GM12878 (cell line): Measurements from ENCODE around the gene PRKACG.

Experiments used
- EGR1 ChIP-seq, 2 experiments: IDR thresholded peaks; 1 replicate in 1 of 2; 2 replicates in 1 of 2; pipeline ENCODE4 v1.6.1; 2011 to 2012; ENCODE audit warnings: low read depth in 2 of 2, low read length in 2 of 2, borderline replicate concordance in 1 of 2, mild to moderate bottlenecking in 1 of 2, moderate library complexity in 1 of 2
- EZH2 ChIP-seq: IDR thresholded peaks from 2 replicates; pipeline ENCODE4 v1.6.1; 2012; ENCODE audit warnings: low read depth, mild to moderate bottlenecking, control low read depth, inconsistent platforms, low read length, borderline replicate concordance; ENCODE audit not compliant: control insufficient read depth
- FOS ChIP-seq: IDR thresholded peaks from 3 replicates; pipeline ENCODE4 v1.6.1; 2011; ENCODE audit warnings: borderline replicate concordance; ENCODE audit not compliant: insufficient read length; ENCODE audit errors: extremely low read depth
- FOXM1 ChIP-seq: IDR thresholded peaks from 2 replicates; pipeline ENCODE4 v1.6.1; 2012; ENCODE audit warnings: low read depth, mild to moderate bottlenecking, inconsistent platforms, low read length, moderate library complexity
- HDAC2 ChIP-seq: fragments of 200-600 bp; sonication (generic); IDR thresholded peaks from 2 replicates; pipeline ENCODE4 v1.6.1; 2017
- JUND ChIP-seq: IDR thresholded peaks from 2 replicates; pipeline ENCODE4 v1.6.1; 2012; ENCODE audit warnings: low read depth, mild to moderate bottlenecking, low read length, improper control_type of control experiment, moderate library complexity
- LARP7 ChIP-seq: fragments of 450-650 bp; IDR thresholded peaks from 2 replicates; pipeline ENCODE4 v1.6.1; 2017; ENCODE audit warnings: mild to moderate bottlenecking
- PAX5 ChIP-seq: IDR thresholded peaks from 2 replicates; pipeline ENCODE4 v1.6.1; 2011; ENCODE audit warnings: low read depth, low read length, borderline replicate concordance
- POLR2A ChIP-seq: IDR thresholded peaks from 2 replicates; pipeline ENCODE4 v1.6.1; 2011; ENCODE audit warnings: low read depth, mild to moderate bottlenecking, low read length
- TF ChIP-seq, protein P1 (sequence below): IDR thresholded peaks from 2 replicates; pipeline ENCODE4 v1.6.1; 2012; ENCODE audit warnings: mild to moderate bottlenecking, low read depth, low read length
- TF ChIP-seq, protein P2 (sequence below), 3 experiments: IDR thresholded peaks in 2 of 3; conservative IDR thresholded peaks in 1 of 3; 2 replicates each; pipeline ENCODE4 v1.5.1; 2011; ENCODE audit warnings: low read depth in 3 of 3, low read length in 3 of 3, mild to moderate bottlenecking in 3 of 3, control low read depth in 2 of 3, moderate library complexity in 2 of 3, inconsistent platforms in 1 of 3, mixed read lengths in 1 of 3; ENCODE audit not compliant: control insufficient read depth in 2 of 3, insufficient read depth in 1 of 3; ENCODE audit errors: extremely low read depth in 1 of 3

DNA sequence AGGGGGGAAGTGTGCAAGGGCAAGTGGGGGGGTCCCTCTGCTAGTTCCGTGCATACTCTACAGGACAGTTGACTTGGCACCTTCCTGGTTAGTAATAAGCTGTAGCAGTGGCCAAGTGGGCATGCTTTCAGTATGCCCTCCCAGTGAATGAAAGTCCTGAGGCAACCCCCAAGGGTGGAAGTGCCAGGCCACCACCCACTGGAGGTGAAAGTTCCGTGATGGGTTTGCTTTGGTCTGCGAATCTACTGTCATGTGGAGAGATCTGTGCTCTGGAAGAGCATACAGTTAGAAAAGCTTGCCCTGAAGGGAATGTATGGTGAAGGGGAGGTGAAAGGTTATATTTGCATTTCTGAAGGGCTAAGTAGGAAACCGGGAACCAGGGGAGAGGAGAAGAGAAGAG, 31.9 kb upstream of the PRKACG start:
- TF ChIP-seq, protein P1, sequence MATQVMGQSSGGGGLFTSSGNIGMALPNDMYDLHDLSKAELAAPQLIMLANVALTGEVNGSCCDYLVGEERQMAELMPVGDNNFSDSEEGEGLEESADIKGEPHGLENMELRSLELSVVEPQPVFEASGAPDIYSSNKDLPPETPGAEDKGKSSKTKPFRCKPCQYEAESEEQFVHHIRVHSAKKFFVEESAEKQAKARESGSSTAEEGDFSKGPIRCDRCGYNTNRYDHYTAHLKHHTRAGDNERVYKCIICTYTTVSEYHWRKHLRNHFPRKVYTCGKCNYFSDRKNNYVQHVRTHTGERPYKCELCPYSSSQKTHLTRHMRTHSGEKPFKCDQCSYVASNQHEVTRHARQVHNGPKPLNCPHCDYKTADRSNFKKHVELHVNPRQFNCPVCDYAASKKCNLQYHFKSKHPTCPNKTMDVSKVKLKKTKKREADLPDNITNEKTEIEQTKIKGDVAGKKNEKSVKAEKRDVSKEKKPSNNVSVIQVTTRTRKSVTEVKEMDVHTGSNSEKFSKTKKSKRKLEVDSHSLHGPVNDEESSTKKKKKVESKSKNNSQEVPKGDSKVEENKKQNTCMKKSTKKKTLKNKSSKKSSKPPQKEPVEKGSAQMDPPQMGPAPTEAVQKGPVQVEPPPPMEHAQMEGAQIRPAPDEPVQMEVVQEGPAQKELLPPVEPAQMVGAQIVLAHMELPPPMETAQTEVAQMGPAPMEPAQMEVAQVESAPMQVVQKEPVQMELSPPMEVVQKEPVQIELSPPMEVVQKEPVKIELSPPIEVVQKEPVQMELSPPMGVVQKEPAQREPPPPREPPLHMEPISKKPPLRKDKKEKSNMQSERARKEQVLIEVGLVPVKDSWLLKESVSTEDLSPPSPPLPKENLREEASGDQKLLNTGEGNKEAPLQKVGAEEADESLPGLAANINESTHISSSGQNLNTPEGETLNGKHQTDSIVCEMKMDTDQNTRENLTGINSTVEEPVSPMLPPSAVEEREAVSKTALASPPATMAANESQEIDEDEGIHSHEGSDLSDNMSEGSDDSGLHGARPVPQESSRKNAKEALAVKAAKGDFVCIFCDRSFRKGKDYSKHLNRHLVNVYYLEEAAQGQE, result no peak
- TF ChIP-seq POLR2A, result no peak
- no peak for TF ChIP-seq EGR1 (IDR thresholded peaks at IDR 0.05; ENCODE audit: borderline replicate concordance in 1 of 2, low read depth in 2 of 2, low read length in 2 of 2)
- TF ChIP-seq FOXM1, result no peak
- TF ChIP-seq, protein P2, sequence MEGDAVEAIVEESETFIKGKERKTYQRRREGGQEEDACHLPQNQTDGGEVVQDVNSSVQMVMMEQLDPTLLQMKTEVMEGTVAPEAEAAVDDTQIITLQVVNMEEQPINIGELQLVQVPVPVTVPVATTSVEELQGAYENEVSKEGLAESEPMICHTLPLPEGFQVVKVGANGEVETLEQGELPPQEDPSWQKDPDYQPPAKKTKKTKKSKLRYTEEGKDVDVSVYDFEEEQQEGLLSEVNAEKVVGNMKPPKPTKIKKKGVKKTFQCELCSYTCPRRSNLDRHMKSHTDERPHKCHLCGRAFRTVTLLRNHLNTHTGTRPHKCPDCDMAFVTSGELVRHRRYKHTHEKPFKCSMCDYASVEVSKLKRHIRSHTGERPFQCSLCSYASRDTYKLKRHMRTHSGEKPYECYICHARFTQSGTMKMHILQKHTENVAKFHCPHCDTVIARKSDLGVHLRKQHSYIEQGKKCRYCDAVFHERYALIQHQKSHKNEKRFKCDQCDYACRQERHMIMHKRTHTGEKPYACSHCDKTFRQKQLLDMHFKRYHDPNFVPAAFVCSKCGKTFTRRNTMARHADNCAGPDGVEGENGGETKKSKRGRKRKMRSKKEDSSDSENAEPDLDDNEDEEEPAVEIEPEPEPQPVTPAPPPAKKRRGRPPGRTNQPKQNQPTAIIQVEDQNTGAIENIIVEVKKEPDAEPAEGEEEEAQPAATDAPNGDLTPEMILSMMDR (IDR thresholded peaks at IDR 0.05 in 2 of 3, conservative IDR thresholded peaks at IDR 0.05 in 1 of 3; ENCODE audit: control insufficient read depth in 2 of 3, extremely low read depth in 1 of 3, insufficient read depth in 1 of 3, low read depth in 3 of 3, low read length in 3 of 3), result no peak
- TF ChIP-seq JUND, result no peak
- TF ChIP-seq LARP7, result no peak
- TF ChIP-seq FOS, result no peak
- no peak for TF ChIP-seq EZH2
- no peak for TF ChIP-seq PAX5
- TF ChIP-seq HDAC2, result no peak
